GM19467 (cell line): Measurements from ENCODE around the gene NFKB2.
A peak's percentile ranks its signal among the peaks of the same experiment; 100 is the strongest.

Experiments
- ATAC-seq: cut with Tn5 transposase; IDR thresholded peaks from one replicate; pipeline ENCODE4 v1.9.1; 2021; ENCODE audit warnings: mild to moderate bottlenecking, moderate library complexity; ENCODE audit not compliant: unreplicated experiment

Gene NFKB2

GRCh38 chr10:102444851-102445250 is 49.3 kb downstream of the NFKB2 start:
- ATAC-seq: no peak

DNA sequence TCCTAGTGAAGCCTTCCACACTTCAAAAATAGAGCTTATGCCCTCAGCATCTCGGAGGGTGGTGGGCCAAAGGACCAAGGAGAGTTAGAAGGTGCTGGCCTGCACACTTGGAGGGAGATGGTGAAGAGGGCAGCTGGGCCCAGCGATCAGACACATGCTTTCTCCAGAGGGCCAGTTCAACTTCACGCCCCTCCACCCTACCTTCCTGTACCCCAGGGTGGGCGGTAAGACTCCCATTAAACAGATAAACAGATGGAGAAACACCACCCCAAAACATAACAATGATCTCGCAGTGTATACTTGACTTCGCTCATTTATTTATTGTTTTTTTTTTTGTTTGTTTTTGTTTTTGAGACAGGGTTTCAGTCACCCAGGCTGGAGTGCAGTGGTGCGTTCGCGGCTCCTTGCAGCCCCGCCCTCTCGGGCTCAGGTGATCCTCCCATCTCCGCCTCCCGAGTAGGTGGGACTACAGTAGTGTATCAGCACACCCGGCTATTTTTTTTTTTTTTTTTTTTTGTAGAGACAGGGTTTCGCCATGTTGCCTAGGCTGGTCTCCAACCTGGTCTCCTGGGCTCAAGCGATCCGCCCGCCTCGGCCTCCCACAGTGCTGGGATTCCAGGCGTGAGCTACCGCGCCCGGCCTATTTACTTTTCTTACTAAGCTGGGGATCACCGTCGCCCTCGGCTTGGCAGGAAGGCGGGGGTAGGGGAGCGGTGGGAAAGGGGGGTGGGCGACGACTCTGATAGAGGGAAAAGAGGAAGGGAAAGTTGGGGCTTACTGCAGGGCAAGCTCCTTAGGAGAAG is 54.0 kb downstream of the NFKB2 start:
- ATAC-seq: peak; percentile 39

DNA sequence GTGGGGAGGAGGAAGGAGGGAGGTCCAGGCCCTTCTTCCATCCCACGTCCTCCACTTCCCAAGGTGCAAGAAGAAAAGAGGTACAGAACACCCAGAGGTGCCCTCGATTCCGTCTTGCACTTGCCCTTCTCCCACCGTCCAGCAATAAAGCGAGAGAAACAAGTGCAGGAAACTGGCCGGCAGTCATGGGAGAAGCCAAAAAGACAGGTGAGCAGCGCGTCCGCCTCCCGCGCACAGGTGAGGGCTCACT is 54.5 kb downstream of the NFKB2 start:
- no peak for ATAC-seq

- peak; percentile 88 for ATAC-seq
These were observed 55.0 kb downstream of the NFKB2 start for GRCh38 chr10:102450374-102451104.

DNA sequence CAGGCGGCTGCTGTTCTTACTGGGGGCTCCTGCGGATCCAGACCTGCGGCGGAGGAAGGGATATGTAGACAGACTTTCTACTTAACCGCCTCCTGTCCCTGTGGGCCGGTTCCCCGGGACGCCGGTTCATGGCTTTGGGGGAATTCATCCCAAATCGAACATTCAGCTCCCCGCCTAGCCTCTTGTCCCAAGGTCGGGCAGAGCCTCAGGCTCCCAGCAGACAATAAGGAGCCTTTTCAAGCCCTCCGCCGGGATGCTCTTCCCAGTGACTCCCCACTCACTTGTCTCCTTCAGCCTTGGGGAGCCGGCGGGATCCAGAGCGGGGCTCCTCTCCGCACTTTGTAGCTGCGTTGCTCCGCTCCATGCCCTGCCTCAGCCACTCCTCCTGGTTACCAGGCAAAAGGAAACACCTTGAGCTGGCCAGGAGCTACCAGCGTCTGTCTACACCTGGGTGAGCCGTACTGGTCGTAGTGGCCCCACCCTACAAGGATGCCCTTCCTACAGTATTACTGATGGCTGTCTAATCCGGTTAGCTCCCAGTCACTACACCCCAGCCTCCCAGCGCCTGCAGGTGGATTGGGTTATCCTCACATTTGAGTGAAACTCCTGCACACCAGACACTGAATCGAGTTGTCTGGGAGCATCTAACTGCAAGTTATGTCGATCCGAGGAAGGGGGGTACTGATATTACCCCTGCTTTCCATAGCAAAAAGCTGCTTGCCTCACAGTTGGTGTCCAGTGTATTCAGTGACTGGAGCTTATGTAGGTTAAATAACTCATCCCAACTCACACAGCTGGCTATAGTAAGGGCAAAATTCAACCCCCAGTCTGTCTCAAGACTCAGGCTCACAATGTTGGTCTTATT is 55.8 kb downstream of the NFKB2 start, which contains the start of gene C10orf95:
TSS of gene C10orf95 (minus strand) at position 439 of the 865 bp plus-strand sequence. CDS start 450 bp downstream, outside the sequence.
- ATAC-seq: no peak
